GM12891 (cell line): Measurements from ENCODE around the gene SLC2A8.

Source experiments
- DNase-seq: peaks from one replicate; pipeline ENCODE4 v3.0.0; 2011; ENCODE audit warnings: low spot score; ENCODE audit not compliant: insufficient read length
- FAIRE-seq: peaks from 2 replicates; lab custom pipeline; 2011; peaks lifted over from hg19 to GRCh38; lab: Jason Lieb, UNC
- PAX5 ChIP-seq: IDR thresholded peaks from 2 replicates; pipeline ENCODE4 v1.6.1; 2011; ENCODE audit warnings: low read length, moderate library complexity, mild to moderate bottlenecking; ENCODE audit not compliant: insufficient read depth, severe bottlenecking
- POLR2A ChIP-seq: IDR thresholded peaks from 2 replicates; pipeline ENCODE4 v1.6.1; 2011; ENCODE audit warnings: low read depth, low read length, control low read depth
- POLR2AphosphoS5 ChIP-seq: IDR thresholded peaks from 2 replicates; pipeline ENCODE4 v1.6.1; 2011; ENCODE audit warnings: low read depth, low read length, control low read depth
- POU2F2 ChIP-seq: IDR thresholded peaks from 2 replicates; pipeline ENCODE4 v1.6.1; 2011; ENCODE audit warnings: low read depth, mild to moderate bottlenecking, control low read depth, low read length, moderate library complexity
- SPI1 ChIP-seq: IDR thresholded peaks from 2 replicates; pipeline ENCODE4 v1.6.1; 2011; ENCODE audit warnings: low read depth, low read length, control low read depth
- TAF1 ChIP-seq: IDR thresholded peaks from 2 replicates; pipeline ENCODE4 v1.6.1; 2011; ENCODE audit warnings: low read depth, low read length, control low read depth

Gene SLC2A8

DNA sequence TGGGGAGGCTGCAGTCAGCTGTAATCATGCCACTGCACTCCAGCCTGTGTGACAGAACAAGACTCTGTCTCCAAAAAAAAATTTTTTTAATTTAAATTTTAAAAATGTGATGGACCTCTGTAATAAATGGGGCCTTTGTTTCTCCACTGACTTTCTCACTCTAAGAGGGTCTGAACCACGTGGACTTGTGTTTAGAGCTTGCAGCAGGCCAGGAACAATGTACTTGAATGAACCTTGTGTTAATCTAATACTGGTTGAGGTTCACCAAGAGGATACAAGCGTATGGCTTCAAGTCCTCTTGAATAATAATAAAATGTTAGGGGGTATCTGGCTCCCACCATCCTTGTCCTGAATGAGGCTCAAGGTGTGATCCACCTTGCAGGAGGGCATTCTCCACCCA lies 14.4 kb upstream of the SLC2A8 start:
- no peak for TF ChIP-seq SPI1
- DNase-seq = no peak
- FAIRE-seq = no peak

DNA sequence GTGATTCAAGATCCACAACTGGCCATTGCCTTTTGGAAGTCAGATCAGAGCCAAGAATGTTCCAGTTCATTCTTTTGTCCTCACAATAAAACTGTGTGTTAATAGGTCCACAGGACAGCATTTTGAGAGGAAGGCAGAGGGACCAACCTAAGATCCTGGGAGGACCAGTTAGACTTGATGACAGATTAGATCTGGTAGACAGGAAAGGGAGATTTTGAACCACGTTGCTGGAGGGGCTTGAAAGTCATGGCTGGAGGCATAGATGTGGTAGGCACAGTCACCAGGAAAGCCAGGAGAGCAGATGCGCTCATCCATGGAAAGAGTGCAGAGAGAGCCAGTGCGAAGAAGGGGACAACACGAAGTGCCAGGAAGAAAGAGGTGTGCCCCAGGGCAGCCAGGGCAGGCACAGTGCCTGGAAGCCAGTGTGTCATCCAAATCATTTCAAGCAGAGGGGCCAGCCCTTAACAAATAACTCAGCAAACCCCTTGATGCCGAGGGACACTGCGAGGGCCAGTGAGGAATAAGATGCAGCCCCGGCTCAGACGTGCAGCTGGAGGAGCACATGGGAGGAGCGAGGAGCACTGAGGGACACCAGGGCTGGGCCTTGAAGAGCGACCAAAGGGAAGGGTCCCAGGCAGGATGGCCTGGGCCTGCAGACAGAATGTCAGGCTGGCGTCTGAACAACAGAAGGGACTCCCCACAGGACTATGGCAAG lies 12.8 kb upstream of the SLC2A8 start:
- FAIRE-seq (no peak), DNase-seq (no peak)
- no peak for TF ChIP-seq POLR2A
- TF ChIP-seq POU2F2 = no peak
- no peak for TF ChIP-seq SPI1
- no peak for TF ChIP-seq POLR2AphosphoS5
- TF ChIP-seq PAX5 = no peak
- no peak for TF ChIP-seq TAF1

DNA sequence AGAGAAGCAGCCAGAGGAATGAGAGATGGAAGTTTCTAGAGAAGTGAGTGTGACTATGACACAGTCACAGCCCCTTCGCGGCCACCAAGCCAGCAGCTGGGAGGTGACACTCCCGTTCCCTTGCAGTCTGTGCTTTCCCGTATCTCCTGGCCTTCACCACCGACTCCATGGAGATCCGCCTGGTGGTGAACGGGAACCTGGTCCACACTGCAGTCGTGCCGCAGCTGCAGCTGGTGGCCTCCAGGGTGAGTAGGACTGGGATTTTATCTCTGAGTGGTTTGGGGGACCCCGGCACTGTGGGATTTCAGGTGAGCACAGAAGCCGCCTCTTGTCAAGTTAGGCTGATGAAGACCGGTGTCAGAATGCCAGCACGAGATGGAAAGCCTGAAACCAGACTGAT lies 12.1 kb upstream of the SLC2A8 start:
- no peak for FAIRE-seq
- TF ChIP-seq POLR2A = no peak
- no peak for TF ChIP-seq PAX5
- TF ChIP-seq TAF1 = no peak
- TF ChIP-seq SPI1 = no peak
- no peak for TF ChIP-seq POLR2AphosphoS5
- TF ChIP-seq POU2F2 = no peak
- DNase-seq = no peak

DNA sequence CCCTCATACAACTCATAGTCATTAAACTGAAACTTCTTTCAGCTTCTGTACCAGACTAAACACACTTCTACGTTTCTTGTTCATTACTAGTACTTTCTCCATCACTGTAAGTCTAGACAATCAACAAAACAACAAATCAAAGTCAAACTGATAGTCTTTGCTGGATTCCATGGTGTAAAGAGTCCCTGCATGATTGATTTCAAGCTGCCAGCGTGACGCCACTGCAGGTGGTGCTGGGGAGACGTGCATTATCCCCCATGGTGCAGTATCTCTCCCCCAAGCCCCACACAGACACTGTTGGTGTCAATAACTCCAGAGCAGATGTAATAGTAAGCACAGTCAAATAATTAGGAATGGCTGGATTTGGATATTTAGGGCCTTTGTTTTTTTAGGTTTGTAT lies 10.7 kb upstream of the SLC2A8 start:
- TF ChIP-seq POU2F2 = no peak
- TF ChIP-seq PAX5 = no peak
- TF ChIP-seq POLR2A = no peak
- TF ChIP-seq SPI1 = no peak
- TF ChIP-seq POLR2AphosphoS5 = no peak
- TF ChIP-seq TAF1 = no peak
- DNase-seq (no peak), FAIRE-seq (no peak)

DNA sequence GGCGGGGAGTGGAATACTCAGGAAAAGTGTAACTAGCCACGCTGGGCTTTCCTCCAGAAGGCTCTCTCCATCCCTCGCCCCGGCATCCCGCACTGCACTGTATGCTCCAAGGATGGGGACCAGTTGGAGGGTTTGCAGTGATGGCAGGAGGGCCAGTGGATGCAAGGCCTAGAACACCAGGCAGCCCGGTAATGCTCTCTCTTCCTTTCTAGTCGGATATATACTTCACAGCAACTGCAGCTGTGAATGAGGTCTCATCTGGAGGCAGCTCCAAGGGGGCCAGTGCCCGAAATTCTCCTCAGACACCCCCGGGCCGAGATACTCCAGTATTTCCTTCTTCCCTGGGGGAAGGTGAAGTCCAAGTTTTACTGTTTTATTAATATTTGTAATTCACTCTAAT lies 10.0 kb upstream of the SLC2A8 start:
- DNase-seq (no peak), FAIRE-seq (no peak)
- TF ChIP-seq POLR2A (no peak), POU2F2 (no peak), PAX5 (no peak), POLR2AphosphoS5 (no peak), SPI1 (no peak), TAF1 (no peak)

DNA sequence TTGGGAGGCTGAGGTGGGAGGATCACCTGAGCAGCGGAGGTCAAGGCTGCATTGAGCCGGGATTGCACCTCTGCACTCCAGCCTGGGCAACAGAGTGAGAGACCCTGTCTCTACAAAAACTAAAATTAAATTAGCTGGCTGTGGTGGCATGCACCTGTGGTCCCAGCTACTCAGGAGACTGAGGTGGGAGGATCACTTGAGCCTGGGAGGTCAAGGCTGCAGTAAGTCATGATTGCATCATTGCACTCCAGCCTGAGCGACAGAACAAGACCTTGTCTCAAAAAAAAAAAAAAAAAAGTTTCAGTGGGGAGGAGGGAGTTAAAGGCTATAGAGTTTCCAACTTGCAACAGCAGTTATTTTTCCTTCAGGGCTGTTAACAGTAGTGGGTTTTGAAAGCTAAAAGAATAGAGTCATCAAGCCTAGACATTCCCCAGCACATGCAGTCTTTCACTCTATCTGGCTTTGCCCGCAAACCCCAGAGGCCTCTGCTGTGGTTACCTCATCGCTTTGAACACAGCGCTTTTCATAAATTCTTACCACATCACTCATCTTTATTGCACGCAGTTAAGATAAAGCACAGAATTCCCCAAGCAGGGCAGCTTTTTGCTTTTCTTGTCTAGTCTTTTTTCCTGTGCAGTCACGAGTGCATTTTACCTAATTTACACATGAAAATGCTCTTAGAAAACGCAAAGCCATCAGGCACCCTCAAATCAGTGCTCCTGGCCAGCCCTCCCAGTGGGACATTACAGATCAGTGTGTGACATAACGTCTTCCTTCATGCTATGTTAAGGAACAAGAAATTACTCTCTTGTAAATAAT lies 8.7 kb upstream of the SLC2A8 start:
- TF ChIP-seq SPI1 (no peak), POLR2AphosphoS5 (0 out of 2 replicates have a peak, but pooled peaks have one; percentile 32), POU2F2 (peak; percentile 90), TAF1 (no peak)
- FAIRE-seq (no peak), DNase-seq (peak; percentile 33)

DNA sequence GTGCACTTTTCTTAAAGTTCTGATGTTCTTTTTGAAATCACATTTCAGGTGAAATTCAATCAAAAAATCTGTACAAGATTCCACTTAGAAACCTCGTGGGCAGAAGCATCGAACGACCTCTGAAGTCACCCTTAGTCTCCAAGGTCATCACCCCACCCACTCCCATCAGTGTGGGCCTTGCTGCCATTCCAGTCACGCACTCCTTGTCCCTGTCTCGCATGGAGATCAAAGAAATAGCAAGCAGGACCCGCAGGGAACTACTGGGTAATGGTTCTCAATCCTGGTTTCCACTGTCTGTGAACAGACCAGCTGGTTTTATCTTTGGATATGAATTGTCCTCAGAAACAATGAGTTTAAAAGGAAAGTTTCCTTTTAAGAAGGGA lies 8.1 kb upstream of the SLC2A8 start:
- DNase-seq = no peak
- TF ChIP-seq SPI1 (no peak), POLR2AphosphoS5 (no peak), TAF1 (no peak), POU2F2 (no peak), POLR2A (no peak)
- no peak for FAIRE-seq

DNA sequence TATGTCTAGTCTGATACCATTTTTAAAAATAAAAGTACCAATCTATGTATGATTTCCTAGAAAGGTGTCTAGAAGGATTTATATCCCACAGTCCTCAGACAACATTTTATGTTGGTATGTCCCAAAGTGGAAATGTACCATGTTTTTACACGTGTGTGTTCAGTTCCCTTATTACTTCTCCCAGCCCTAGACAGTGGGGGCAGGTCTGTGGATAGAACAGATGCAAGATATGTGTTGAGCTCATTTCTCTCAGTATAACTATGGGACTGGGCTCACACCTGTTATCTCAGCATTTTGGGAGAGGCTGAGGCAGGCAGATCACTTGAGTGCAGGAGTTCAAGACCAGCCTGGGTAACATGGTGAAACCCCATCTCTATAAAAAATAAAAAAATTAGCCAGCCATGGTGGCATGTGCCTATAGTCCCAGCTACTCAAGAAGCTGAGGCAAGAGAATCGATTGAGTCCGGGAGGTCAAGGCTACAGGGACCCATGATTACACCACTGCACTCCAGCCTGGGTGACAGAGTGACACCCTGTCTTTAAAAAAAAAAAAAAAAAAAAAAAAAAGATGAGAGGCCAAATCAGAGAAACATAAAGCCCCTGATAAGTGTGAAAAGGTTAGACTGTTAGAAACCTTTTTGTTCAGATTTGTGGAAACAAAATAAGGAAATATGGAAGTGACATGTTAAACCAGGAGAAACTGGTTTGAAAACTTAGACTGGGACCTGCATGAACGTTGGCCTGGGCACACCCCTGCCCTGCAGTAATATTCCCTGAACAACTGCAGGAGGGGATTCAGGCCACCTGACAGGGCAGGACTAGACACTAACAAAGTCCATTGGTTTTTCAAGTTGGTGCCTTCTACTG lies 7.4 kb upstream of the SLC2A8 start:
- no peak for DNase-seq
- FAIRE-seq = no peak
- TF ChIP-seq POLR2A (no peak), PAX5 (no peak)

DNA sequence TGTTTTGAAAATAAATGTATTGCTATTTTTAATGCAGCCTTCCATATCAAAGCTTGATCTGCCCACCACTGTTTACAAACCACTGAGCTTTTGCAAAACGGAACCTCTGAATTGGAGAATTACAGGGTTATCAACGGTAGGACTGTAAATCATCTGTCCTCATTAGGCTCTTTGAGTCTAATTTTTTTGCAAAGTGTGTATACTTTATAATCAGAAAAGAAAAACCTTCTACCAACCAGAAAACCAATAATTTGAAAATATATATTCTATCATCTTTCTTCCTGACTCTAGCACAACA lies 6.8 kb upstream of the SLC2A8 start:
- FAIRE-seq (no peak), DNase-seq (no peak)
- TF ChIP-seq POLR2AphosphoS5 (no peak), TAF1 (no peak), PAX5 (no peak), POU2F2 (no peak), POLR2A (no peak), SPI1 (no peak)

DNA sequence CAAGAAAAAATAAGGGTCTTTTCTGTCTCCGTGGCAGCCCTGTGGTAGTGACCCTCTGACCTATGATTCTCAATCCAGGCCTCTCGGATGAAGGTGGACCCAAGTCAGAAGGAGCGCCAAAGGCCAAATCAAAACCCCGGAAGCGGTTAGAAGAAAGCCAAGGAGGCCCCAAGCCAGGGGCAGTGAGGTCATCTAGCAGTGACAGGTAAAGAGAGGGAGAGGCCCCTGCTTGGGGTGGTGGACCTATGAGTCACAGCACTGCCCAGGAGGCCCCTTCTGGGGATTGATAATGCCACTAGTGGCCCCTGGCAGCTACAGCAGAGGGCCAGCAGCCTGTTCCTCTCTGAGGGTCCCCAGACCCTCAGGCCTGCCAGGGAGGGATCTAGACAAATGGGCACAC lies 6.4 kb upstream of the SLC2A8 start:
- DNase-seq = no peak
- FAIRE-seq = no peak
- TF ChIP-seq PAX5 = no peak
